Raji (cell line): ENCODE measurements around the gene SCAMP5.

ENCODE experiments used
- POLR2A ChIP-seq: IDR thresholded peaks from 2 replicates; pipeline ENCODE4 v1.6.1; 2011; ENCODE audit warnings: low read depth, low read length, control low read depth; ENCODE audit not compliant: insufficient read depth

SCAMP5 gene, protein sequence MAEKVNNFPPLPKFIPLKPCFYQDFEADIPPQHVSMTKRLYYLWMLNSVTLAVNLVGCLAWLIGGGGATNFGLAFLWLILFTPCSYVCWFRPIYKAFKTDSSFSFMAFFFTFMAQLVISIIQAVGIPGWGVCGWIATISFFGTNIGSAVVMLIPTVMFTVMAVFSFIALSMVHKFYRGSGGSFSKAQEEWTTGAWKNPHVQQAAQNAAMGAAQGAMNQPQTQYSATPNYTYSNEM

DNA sequence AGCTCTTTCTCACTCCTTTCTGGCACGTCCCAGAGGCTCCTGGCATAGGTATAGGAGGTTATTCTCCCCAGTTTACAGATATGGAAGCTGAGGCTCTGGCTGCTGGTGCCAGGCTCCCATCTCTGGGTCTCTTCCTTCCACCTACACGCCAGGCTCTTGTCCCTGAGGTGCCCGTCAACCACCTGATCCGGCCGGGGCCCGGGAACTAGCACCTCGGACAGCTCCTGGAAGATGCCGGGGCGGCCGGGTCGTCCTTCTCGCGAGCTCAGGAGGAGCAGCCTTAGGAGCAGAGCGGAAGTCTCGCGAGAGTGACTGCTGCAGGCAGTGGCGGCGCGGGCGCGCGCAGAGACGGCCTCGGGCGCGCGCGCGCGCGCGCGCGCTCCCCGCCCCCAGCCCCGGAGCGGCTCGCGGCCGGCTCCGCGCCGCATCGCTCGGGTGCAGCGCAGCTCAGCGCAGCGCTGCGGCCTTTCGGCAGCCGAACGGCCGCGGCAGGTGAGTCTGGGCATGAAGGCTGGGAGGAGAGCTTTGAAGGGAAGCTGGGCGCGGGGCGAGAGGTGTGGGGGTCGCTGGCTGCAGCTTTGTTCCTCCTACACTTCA is at the start of gene SCAMP5:
Gene SCAMP5, plus strand, starts transcription at position 382 of the 597 bp plus-strand sequence. CDS start 16,277 bp downstream, outside the sequence.
- no peak for TF ChIP-seq POLR2A

DNA sequence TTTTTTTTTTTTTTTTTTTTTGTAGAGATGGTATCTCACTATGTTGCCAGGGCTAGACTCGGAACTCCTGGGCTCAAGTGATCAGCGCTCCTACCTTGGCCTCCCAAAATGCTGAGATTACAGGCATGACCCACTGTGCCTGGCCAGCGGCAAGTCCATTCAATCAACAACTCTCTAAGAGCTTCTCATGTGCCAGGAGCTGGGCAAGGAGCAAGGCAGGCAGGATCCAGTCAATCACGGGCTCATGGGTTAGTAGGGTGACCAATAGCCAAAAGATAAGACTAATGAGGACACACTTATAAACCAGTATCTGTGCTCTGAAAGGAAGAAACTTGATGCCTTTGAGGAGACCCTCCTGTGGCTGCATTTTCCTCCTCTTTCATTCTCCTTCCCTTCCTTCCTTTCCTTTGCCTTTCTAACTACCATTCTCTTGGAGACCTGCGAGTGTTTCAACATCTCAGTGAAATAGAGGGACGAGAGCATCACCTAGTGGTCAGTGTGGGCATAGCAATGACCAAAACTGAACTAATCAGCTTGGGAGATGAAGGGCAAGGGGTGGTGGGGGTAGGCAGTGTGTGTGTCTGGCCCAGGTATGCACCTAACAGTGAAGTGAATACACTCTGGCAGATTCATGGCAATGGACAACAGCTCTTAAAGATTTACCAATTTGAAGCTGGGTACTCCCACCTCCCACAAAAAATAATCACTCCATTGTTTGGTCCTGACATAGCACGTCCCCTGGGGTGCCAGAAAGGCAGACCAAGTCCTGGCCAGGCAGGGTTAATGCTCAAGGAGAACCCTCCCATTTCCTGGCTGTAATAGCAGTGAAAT is 45.1 kb upstream of the SCAMP5 start:
- no peak for TF ChIP-seq POLR2A

DNA sequence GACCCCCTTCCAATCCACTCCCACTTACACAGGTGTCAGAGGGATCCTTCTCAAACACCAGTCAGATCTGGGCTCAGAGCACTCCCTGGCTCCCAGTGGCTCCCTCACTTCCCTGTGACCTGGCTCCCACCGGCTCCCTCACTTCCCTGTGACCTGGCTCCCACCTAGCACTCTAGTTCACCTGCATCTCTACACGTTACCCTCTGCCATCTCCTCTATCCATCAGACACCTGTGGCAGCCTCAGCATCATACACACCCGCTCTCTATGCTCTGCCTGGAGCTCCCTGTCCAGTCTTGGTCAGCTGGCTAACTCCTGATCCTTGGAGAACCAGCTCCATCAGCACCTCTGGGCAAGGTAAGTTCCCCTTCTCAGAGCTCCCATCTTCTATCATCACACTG is 44.4 kb upstream of the SCAMP5 start:
- no peak for TF ChIP-seq POLR2A

DNA sequence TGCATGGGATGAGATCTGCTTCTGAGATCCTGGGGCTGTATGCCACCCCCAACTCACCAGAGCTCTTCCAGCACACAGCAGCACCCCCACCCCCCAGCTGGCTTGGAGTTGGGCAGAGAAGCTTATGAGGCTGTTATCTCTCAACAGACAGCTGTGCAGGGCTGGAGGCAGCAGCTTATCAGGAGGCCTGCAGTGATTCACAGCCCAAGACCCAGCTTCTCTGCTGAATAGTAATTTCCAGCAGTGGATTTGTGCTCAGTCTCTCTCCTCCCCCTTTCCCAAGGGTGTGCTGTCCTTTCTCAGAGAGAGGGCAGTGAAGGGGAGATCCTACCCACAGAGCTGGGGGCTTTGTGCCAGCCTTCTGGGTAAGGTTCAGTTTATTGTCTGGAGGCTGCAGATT is 40.8 kb upstream of the SCAMP5 start:
- no peak for TF ChIP-seq POLR2A

DNA sequence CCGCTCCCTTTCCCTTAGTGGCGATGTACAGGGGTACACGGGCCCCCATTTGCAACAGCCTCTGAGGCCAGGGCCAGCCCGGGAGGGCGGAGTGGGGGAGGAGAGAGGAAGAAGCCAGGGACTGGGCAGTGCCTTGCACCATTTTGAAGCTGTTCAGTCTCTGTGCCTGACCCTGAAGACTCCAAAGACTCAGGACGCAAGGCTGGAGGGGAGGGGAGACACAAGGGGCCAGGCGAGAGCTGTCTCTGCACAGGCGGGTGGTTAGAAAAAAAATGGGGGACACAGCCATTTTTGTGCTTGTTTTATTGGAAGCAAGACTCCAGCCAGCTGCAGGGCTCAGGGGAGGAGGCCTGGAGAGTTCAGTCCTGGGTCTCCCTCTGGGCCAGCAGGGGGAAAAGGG is 40.3 kb upstream of the SCAMP5 start:
- no peak for TF ChIP-seq POLR2A

DNA sequence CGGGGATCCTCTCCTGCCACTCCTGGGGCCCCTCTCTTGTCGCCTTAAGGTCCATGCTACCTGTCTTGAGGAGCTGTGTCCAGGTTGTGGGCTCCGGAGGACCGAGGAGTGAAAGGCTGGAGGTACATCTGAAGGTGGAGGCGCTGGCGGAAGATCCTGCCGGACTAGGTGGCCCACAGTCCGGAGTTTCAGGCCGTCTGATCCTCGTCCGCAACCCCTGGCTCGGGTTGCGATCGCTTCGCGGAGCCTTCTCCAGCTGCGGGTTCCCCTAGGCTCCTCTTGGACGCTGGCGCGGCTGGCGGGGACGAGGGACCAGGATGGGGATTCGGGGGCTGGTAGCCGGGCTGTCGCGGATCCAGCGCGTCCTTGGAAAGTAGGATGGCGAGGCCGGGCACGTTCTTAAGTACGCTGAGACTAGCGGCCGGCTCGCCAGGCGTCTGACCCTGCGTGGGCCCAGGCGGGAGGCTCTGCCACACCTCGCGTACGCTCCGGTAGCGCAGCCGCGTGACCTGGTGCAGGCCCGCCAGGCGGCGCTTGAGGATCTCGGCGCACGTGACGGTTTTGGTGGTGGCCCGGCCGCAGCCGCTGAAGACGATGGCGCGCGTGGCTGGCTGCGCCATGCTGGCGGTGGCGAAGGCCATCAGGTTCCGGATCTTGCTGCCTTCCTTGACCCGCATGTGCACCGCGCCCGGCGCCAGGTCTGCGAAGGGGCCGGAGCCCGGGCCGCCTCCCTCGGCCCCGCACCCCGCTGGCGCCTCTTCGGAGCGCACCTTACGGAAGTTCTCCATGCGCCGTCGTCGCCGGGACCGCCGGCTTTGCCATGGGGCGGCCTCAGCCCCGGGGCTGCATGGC is 39.3 kb upstream of the SCAMP5 start:
- TF ChIP-seq POLR2A: no peak

DNA sequence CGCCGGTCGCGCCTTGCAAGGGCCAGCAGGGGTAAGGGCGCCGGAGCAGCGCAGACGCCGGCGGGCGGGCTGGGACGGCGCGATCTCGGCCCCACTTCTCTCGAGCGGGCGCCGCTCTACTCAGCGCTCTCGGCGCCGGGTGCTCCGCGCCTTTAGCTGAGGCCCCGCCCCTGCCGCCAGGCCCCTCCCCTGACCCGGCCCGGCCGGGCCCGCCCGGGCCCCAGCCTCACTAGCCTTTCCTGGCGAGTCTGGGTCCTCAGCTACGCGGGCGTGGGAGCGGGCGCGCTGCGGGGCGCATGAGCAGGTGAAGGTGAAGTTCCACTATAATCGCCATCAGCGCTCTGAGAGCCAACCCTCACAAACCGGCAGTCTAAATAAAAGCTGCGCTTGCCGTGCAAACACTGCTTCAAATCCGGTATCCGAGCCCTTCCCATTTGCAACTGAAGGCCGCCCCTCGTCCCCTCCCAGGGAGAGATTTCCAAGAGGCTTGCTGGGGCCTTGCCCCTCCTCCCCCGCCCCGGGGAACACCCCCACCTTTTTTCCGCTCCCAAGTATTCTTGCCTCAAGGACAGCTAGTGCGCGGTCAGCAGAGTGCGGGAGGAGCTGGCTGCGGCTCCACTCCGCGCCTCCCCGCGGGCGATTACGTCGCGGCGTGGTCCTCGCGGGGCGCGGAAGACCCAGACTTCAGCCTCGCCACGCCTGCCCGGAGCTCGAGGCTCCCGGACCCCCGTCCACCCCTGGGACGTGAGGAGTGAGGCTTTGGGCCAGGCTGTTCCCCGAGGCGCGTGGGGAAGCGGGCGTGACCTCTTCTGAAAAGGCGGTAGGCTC is 38.5 kb upstream of the SCAMP5 start, which contains the start of gene RPP25:
Gene RPP25, minus strand, starts transcription at position 125 of the 828 bp plus-strand sequence. CDS start 189 bp downstream, outside the sequence.
- no peak for TF ChIP-seq POLR2A

DNA sequence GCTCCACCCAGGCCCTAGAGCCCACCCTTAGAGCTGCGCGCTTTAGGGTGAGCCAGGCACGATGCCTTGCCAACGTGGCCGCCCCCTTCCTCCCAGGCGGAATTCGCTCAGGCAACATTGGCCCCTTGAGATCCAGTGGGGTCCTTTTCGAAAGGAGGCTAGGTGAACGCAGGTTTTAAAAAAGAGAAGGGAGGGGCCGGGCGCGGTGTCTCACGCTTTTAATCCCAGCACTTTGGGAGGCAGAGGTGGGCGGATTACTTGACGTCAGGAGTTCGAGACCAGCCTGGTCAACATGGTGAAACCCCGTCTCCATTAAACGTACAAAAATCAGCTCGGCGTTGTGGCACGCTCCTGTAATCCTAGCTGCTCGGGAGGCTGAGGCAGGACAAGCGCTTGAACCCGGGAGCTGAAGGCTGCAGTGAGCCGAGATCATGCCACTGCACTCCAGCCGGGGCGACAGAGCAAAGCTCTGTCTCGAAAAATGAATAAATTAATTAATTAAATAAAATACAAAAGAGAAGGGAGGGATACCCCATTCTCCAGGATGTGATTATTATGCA is 37.8 kb upstream of the SCAMP5 start:
- TF ChIP-seq POLR2A: no peak

DNA sequence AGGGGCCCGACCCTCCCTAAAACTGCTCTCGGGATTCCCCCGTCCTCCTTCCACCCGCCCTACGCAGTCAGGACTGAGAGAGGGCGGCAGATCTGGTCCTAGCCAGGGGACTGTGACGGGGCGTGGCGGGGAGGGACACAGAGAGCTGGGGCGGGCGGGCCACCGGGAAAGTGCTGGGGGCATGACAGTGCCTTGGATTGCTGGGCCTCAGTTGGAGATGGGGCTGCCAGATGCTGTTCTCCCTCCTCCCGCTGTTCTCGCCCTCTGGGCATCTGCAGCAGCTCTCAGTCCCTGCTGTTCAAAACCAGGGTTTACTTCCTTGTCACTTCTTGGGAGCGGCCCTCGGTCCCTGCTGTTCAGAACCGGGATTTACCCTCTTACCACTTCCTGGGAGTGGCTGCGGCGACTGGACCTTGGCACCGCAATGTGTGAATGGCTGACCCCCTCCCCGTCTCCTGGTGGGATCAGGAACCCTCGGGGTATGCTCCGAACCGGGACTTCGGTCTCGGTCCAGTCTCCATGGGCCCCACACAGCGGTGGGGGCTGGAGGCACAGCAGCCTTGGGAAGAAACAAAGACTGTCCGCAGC is 36.9 kb upstream of the SCAMP5 start:
- TF ChIP-seq POLR2A: no peak

DNA sequence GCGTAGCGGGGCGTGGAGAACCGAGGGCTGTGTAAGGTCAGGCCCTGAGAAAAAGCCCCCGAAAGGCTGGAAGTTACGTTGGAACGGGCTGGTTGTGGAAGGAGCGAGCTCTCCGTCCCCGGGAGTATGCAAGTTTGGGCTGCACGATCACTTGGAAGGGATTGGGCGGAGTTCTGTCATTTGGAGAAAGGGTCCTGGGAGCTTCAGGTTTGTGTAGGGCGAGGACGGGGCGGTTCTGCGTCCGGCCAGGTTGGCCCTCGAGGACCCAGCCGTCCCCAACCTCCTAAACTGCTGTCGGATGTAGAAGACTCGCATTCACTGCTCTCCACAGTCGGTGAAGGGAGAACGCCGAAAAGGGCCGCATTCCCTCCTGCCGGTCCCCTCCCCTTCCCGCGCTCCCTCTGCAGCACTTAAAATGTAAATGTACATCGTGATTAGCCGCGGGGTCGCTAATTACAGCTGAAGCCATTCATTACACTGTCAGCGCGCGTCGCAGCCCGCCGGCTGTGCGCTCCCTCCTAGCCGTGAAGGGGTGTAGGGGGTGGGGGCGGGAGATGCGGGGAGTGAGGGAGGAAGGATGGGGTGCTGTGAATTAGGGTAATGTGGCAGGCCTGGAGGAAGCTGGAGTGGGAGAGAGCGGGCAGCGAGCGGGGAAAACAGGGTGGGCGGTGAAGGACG is 36.3 kb upstream of the SCAMP5 start:
- no peak for TF ChIP-seq POLR2A

DNA sequence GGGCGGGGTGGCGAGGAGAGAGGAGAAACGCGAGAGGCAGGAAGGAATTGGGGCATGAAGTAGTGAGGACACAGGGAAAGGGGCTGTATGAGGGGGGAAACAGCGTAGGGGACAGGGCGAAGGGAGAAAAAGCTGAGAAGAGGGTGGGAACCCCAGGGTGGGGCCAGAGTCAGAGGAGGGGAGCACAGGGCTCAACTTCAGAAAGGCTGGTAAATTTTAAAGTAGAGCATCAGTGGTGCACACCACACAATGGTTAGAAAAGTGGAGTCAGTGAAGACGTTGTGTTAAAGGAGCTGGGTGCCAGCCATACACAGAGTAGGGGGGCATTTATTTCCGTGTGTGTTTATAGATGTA is 35.8 kb upstream of the SCAMP5 start:
- no peak for TF ChIP-seq POLR2A

DNA sequence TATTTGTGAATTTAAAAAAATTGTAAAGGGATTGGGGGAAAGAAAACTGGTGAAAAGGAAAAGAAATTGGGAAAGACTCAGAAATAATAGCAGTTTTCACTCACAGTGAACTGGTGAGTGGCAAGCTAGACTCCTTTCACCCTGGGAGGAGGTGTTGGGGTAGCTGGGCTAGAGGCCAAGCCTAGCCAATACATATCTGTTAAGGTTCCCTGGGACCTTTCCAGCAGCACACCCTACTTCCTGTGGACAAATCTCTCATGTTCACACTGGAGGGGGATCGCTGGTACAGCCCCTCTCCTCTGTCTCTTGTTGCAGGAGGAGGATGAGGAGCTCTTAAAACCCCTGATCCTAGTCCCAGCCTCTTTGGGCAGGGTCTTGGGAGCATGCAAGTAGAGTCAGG is 35.1 kb upstream of the SCAMP5 start:
- TF ChIP-seq POLR2A: no peak

DNA sequence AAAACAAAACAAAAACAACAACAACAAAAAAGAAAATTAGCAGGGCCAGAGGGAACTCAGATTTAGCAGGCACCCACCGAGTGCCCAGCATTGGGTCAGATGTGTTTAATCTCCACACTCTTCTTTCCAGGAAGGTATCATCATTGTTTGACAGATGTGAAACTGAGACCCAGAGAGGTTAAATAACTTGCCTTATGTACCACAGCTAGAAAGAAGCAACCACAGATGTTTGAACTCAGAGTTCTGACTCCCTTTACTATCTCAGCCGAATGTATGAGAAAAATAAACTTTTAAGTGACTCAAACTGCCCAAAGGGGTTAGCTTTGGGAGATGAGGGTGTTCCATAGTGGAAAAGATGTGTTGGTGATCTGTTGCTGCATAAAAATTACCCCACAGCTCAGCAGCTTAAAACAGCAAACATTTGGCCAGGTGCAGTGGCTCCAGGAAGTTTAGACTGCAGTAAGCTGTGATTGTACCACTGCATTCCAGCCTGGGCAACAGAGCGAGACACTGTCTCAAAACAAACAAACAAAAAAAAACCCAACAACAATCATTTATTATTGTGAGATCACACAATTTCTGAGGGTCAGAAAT is 34.3 kb upstream of the SCAMP5 start:
- no peak for TF ChIP-seq POLR2A
